Dendritic cell treated with granulocyte-macrophage colony-stimulating factor and Interleukin-4, amounts not matched to agents 40 ng/mL and 50 ng/mL, for 4 days (primary cell): ENCODE measurements around the gene UQCRQ.
A peak's percentile ranks its signal among the peaks of the same experiment; 100 is the strongest.

Source experiments
- H3K27ac Mint-ChIP-seq: one replicate; pipeline ENCODE4 v1.8.0; 2022; ENCODE audit warnings: mild to moderate bottlenecking, mixed read lengths
- H3K27me3 Mint-ChIP-seq: one replicate; pipeline ENCODE4 v1.8.0; 2022; ENCODE audit warnings: mild to moderate bottlenecking, mixed read lengths
- H3K36me3 Mint-ChIP-seq: one replicate; pipeline ENCODE4 v1.8.0; 2022; ENCODE audit warnings: low read depth, mixed read lengths
- H3K4me1 Mint-ChIP-seq: one replicate; pipeline ENCODE4 v1.8.0; 2022; ENCODE audit warnings: low read depth, mixed read lengths
- H3K4me3 Mint-ChIP-seq: one replicate; pipeline ENCODE4 v1.8.0; 2022; ENCODE audit warnings: mild to moderate bottlenecking, moderate library complexity, mixed read lengths
- H3K9me3 Mint-ChIP-seq: one replicate; pipeline ENCODE4 v1.8.0; 2022; ENCODE audit warnings: mixed read lengths
- intact Hi-C: fragments of 100-400 bp; cut with micrococcal nuclease; formaldehyde crosslinking; loops from one replicate; pipeline ENCODE4 v1.15.0; 2022

Gene UQCRQ

GRCh38 chr5:132866342-132867045 lies at the start of gene UQCRQ, which contains the start of gene GDF9:
UQCRQ (plus strand) TSS chr5:132866642; CDS start chr5:132866882, 240 bp downstream.
GDF9 (minus strand) TSS chr5:132866469; CDS start chr5:132864533, 1,936 bp downstream.
- H3K36me3 Mint-ChIP-seq, result peaks cover 46% of the 10 kb centered on the region
- no peaks in the 10 kb centered on the region for H3K27me3 Mint-ChIP-seq
- peak within 1 kb of the TSS; percentile 98 for H3K27ac Mint-ChIP-seq
- H3K4me3 Mint-ChIP-seq, result peak within 1 kb of the TSS; percentile 99
- intact Hi-C loops, result no loop called here
- no peaks in the 10 kb centered on the region for H3K9me3 Mint-ChIP-seq
- peaks cover 24% of the 10 kb centered on the region for H3K4me1 Mint-ChIP-seq

- Mint-ChIP-seq H3K27me3 (peaks cover 62% of the 10 kb centered on the region), H3K27ac (no peak overlapping the region), H3K9me3 (no peaks in the 10 kb centered on the region), H3K4me1 (peaks cover 24% of the 10 kb centered on the region), H3K36me3 (no peaks in the 10 kb centered on the region), H3K4me3 (no peak overlapping the region)
- intact Hi-C loops, result no loop called here
Observed at GRCh38 chr5:132817011-132817410, 49.4 kb upstream of the UQCRQ start.

- Mint-ChIP-seq H3K27me3 (peaks cover 71% of the 10 kb centered on the region), H3K4me1 (peaks cover 21% of the 10 kb centered on the region), H3K4me3 (peak overlapping the region; percentile 73), H3K27ac (no peak overlapping the region), H3K9me3 (no peaks in the 10 kb centered on the region), H3K36me3 (peaks cover under 1% of the 10 kb centered on the region)
- intact Hi-C loops, result no loop called here
Observed at GRCh38 chr5:132819468-132819867, 47.0 kb upstream of the UQCRQ start.

GRCh38 chr5:132820162-132820754 lies 46.2 kb upstream of the UQCRQ start:
- Mint-ChIP-seq H3K36me3 (peaks cover 9% of the 10 kb centered on the region), H3K4me1 (peaks cover 21% of the 10 kb centered on the region), H3K27me3 (peaks cover 71% of the 10 kb centered on the region), H3K9me3 (no peaks in the 10 kb centered on the region), H3K4me3 (peak overlapping the region; percentile 14), H3K27ac (no peak overlapping the region)
- intact Hi-C loops, result loop anchor here (1.0 kb wide), 2 partner anchors 65 to 434 kb away; no protein-coding TSS in a partner anchor

GRCh38 chr5:132821350-132821749 lies 45.1 kb upstream of the UQCRQ start:
- Mint-ChIP-seq H3K36me3 (peaks cover 9% of the 10 kb centered on the region), H3K27ac (no peak overlapping the region), H3K4me3 (no peak overlapping the region), H3K4me1 (peaks cover 28% of the 10 kb centered on the region), H3K27me3 (peaks cover 76% of the 10 kb centered on the region), H3K9me3 (no peaks in the 10 kb centered on the region)
- intact Hi-C loops, result no loop called here

- Mint-ChIP-seq H3K36me3 (peaks cover 10% of the 10 kb centered on the region), H3K27ac (no peak overlapping the region), H3K4me1 (peaks cover 28% of the 10 kb centered on the region), H3K4me3 (no peak overlapping the region), H3K9me3 (no peaks in the 10 kb centered on the region), H3K27me3 (peaks cover 80% of the 10 kb centered on the region)
- intact Hi-C loops, result no loop called here
Observed at GRCh38 chr5:132821791-132822190, 44.7 kb upstream of the UQCRQ start.

GRCh38 chr5:132822650-132823480 lies 43.6 kb upstream of the UQCRQ start:
- no peak overlapping the region for H3K27ac Mint-ChIP-seq
- peak overlapping the region; percentile 56 for H3K4me3 Mint-ChIP-seq
- H3K27me3 Mint-ChIP-seq, result peaks cover 90% of the 10 kb centered on the region
- peaks cover 15% of the 10 kb centered on the region for H3K36me3 Mint-ChIP-seq
- H3K4me1 Mint-ChIP-seq, result peaks cover 28% of the 10 kb centered on the region
- intact Hi-C loops, result no loop called here
- H3K9me3 Mint-ChIP-seq, result no peaks in the 10 kb centered on the region

- no peak overlapping the region for H3K4me3 Mint-ChIP-seq
- H3K27ac Mint-ChIP-seq, result no peak overlapping the region
- peaks cover 15% of the 10 kb centered on the region for H3K36me3 Mint-ChIP-seq
- peaks cover 28% of the 10 kb centered on the region for H3K4me1 Mint-ChIP-seq
- peaks cover 91% of the 10 kb centered on the region for H3K27me3 Mint-ChIP-seq
- intact Hi-C loops, result no loop called here
- no peaks in the 10 kb centered on the region for H3K9me3 Mint-ChIP-seq
Observed at GRCh38 chr5:132823481-132824050, 42.9 kb upstream of the UQCRQ start.

- peaks cover 15% of the 10 kb centered on the region for H3K36me3 Mint-ChIP-seq
- no peak overlapping the region for H3K27ac Mint-ChIP-seq
- peaks cover 30% of the 10 kb centered on the region for H3K4me1 Mint-ChIP-seq
- intact Hi-C loops, result no loop called here
- peaks cover 91% of the 10 kb centered on the region for H3K27me3 Mint-ChIP-seq
- no peaks in the 10 kb centered on the region for H3K9me3 Mint-ChIP-seq
- no peak overlapping the region for H3K4me3 Mint-ChIP-seq
Observed at GRCh38 chr5:132824426-132824825, 42.0 kb upstream of the UQCRQ start.

GRCh38 chr5:132825033-132825833 lies 41.2 kb upstream of the UQCRQ start:
- peaks cover 20% of the 10 kb centered on the region for H3K36me3 Mint-ChIP-seq
- no peaks in the 10 kb centered on the region for H3K9me3 Mint-ChIP-seq
- peaks cover 90% of the 10 kb centered on the region for H3K27me3 Mint-ChIP-seq
- H3K27ac Mint-ChIP-seq, result no peak overlapping the region
- no peak overlapping the region for H3K4me3 Mint-ChIP-seq
- H3K4me1 Mint-ChIP-seq, result peaks cover 30% of the 10 kb centered on the region
- intact Hi-C loops, result no loop called here

GRCh38 chr5:132825834-132826391 lies 40.5 kb upstream of the UQCRQ start:
- Mint-ChIP-seq H3K27ac (no peak overlapping the region), H3K36me3 (peaks cover 21% of the 10 kb centered on the region), H3K4me3 (no peak overlapping the region), H3K9me3 (no peaks in the 10 kb centered on the region), H3K27me3 (peaks cover 87% of the 10 kb centered on the region), H3K4me1 (peaks cover 29% of the 10 kb centered on the region)
- intact Hi-C loops, result no loop called here

- Mint-ChIP-seq H3K27ac (no peak overlapping the region), H3K9me3 (no peaks in the 10 kb centered on the region), H3K27me3 (peaks cover 89% of the 10 kb centered on the region), H3K4me3 (no peak overlapping the region), H3K36me3 (peaks cover 21% of the 10 kb centered on the region), H3K4me1 (peaks cover 35% of the 10 kb centered on the region)
- intact Hi-C loops, result no loop called here
Observed at GRCh38 chr5:132826424-132827082, 39.9 kb upstream of the UQCRQ start.
